Stimulated activated CD8-positive, alpha-beta memory T cell treated with anti-CD3 and anti-CD28 coated beads, Interleukin-7, amount 100 ng/mL, for 1 hour (primary cell): ENCODE measurements around the gene CERS1.

Source experiments
- DNase-seq, 2 donors: peaks; one replicate each; pipeline ENCODE4 v3.0.0-alpha.2; 2020; ENCODE audit warnings: low read depth in 2 of 2

CERS1 gene

GRCh38 chr19:18839465-18840287, 56.3 kb downstream of the CERS1 start:
- DNase-seq: no peak

- no peak for DNase-seq
These were observed 61.3 kb downstream of the CERS1 start for GRCh38 chr19:18834644-18834984.

- DNase-seq: no peak
These were observed 61.9 kb downstream of the CERS1 start for GRCh38 chr19:18833849-18834643.

DNA sequence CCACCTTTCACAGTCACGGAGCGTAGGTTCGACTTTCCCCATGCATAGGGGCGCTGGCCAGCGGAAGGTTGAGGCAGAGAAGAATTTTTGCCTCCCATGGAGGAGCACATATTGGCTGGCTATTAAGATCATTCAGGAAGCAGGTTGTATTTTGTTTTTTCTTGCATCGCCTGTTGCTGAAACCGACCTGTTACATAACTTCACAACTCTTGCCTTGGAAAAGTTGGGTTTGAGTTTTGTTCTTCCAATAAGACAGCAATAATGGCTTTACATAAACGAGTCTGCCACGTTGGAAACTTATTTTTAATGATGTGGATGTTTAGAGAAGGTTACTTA, 62.8 kb downstream of the CERS1 start:
- no peak for DNase-seq

DNA sequence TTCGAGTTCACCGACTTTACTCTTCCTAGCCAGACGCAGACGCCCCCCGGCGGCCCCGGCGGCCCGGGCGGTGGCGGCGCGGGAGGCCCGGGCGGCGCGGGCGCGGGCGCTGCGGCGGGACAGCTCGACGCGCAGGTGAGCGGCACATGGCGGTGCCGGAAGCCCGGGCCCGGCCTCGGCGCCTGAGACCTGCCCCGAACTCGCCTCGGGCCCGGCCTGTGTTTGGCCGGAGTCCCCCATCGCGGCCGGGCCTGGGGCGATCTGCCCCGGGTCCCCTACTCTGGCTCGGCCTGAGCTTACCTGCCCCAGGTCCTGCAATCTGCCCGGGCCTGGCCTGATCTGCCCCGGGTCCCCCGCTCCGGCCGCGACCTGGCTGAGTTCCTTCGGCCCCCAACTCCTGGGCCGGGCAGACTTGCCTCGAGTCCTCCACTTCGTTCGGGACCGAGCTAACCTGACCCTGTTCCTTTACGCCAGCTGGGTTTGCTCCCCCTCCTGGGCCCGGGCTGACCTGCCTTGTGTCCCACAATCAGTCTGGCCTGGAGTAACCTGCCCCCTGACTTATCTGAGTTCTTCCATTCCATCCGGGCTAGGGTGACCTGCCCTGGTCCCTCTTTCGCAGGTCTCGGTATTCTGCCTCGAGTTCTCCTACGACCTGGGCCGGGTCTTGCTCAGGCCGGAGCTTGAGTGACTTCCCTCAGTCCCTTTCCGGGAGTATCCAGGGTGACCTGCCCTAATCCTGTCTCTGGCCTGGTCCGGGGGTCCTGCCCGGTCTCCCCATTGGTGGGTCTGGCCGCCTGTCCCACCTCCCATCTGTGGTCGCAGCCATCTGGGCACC, 63.4 kb downstream of the CERS1 start:
- no peak for DNase-seq

DNA sequence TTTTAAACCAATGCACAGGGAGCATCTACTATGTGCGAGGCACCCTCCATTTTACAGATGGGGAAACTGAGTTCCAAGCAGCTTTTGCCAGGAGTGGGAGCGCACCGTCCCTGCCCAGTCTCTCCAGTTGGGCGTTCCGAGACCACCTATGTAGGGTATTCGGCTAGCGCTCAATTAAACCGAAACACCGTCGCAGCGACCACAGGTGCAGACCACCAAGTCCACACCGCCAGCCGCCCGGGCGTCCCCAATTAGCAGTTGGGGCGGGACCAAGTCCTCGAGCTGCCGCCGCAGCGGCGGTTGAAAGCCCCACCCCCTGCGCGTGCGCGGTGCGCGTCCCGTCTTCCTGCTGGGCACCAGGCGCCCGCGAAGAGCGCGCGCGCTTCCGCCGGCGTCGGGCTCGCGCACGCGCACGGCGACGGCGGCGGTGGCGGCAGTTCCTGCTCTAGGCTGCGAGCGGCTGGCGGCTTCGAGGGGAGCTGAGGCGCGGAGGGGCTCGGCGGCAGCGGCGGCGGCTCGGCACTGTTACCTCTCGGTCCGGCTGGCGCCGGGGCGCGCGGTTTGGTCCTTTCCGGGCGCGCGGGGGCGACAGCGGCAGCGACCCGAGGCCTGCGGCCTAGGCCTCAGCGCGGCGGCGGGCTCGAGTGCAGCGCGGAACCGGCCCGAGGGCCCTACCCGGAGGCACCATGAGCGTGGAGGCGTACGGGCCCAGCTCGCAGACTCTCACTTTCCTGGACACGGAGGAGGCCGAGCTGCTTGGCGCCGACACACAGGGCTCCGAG, 64.2 kb downstream of the CERS1 start, which contains the start of gene UPF1:
Gene UPF1, plus strand, starts transcription at position 436 of the 782 bp plus-strand sequence. Its CDS starts 251 bp downstream, at position 687.
- peak; percentile 87 to 92 for DNase-seq

GRCh38 chr19:18830488-18830887, 65.5 kb downstream of the CERS1 start:
- DNase-seq: no peak

GRCh38 chr19:18828786-18829185, 67.2 kb downstream of the CERS1 start:
- DNase-seq: no peak
